ENCODE results near the gene CYB561. TPM values are rescaled to one million over a fixed set of nuclear protein-coding genes. Genes with fewer than 3 reads are reported as not detected.
A peak's percentile ranks its signal among the peaks of the same experiment; 100 is the strongest.

Gene CYB561
- total and polyA plus RNA-seq, 2 of the 4 experiments (the other 2 are of a cell fraction), result 2.5 to 3.0 TPM

GRCh38 chr17:63405741-63406261, 40.3 kb downstream of the CYB561 start (continued):
- TF ChIP-seq NFE2L2 (IDR thresholded peaks at IDR 0.05; ENCODE audit: low read depth, low read length), result no peak

GRCh38 chr17:63405020-63405419, 41.1 kb downstream of the CYB561 start:
- H4K8ac ChIP-seq (ENCODE audit: low read depth in 2 of 2, low read length in 2 of 2), result 0 out of 4 replicates have a peak overlapping the region, but pooled peaks of 1 of the 2 experiments have one; percentile 24
- H4K20me1 ChIP-seq (ENCODE audit: insufficient read depth, low read length), result 0 out of 2 replicates have a peak, but pooled peaks cover 4% of the 10 kb centered on the region
- ChIA-PET POLR2A (ENCODE audit: unreplicated experiment) (no interaction called here), CTCF (no interaction called here)
- no peak overlapping the region for H2BK20ac ChIP-seq (ENCODE audit: low read depth, low read length)
- H3K9me3 ChIP-seq (ENCODE audit: control insufficient read depth, insufficient read depth, low read length), result no peaks in the 10 kb centered on the region
- DNase-seq (no peak), ATAC-seq (ENCODE audit: low read depth) (no peak)
- 0 out of 2 replicates have a peak overlapping the region, but pooled peaks have one; percentile 11 for H4K5ac ChIP-seq (ENCODE audit: low read depth, low read length)
- no peak overlapping the region for H3K18ac ChIP-seq (ENCODE audit: low read depth, low read length)
- H2AK9ac ChIP-seq (replicated peaks; ENCODE audit: low read depth, low read length, poor library complexity), result no peak overlapping the region
- no peak overlapping the region; the same call in 1 of the 2 replicates for H3K4ac ChIP-seq (ENCODE audit: low read depth, low read length)
- BruUV-seq (replicated peaks), result no TSS peak
- H3K36me3 ChIP-seq (ENCODE audit: control insufficient read depth, insufficient read depth, low read length), result peaks cover 18% of the 10 kb centered on the region
- no CpG with 5 or more reads among the region's 9 CpGs for WGBS, 2 experiments (ENCODE audit: extremely low coverage in 2 of 2, insufficient read length in 1 of 2)
- in situ Hi-C loops (cut with MboI; ENCODE audit: low sequenced_read_pairs) (loop anchor here (5.0 kb wide), 1 partner anchor 323 kb away; no protein-coding TSS in a partner anchor), dilution Hi-C loops (cut with HindIII; ENCODE audit: low sequenced_read_pairs, unreplicated experiment) (no loop called here), intact Hi-C loops (cut with micrococcal nuclease) (loop anchor here (5.0 to 10.0 kb wide), 2 partner anchors 308 to 850 kb away; no protein-coding TSS in a partner anchor)
- H3K14ac ChIP-seq (replicated peaks; ENCODE audit: low read depth, low read length), result no peak overlapping the region
- H3K4me3 ChIP-seq (ENCODE audit: insufficient read depth, low read depth, low read length), result no peak overlapping the region
- H3K27ac ChIP-seq (ENCODE audit: insufficient read depth, low read length), result no peak overlapping the region
- H3K4me2 ChIP-seq (ENCODE audit: low read depth, low read length), result no peak overlapping the region
- H3K4me1 ChIP-seq (ENCODE audit: control insufficient read depth, insufficient read depth, low read length), result peaks cover 13% of the 10 kb centered on the region
- TF ChIP-seq POLR2A (IDR thresholded peaks at IDR 0.05; ENCODE audit: low read depth, low read length) (no peak), CTCF (conservative IDR thresholded peaks at IDR 0.05; ENCODE audit: low read depth, low read length) (no peak), RAD21 (IDR thresholded peaks at IDR 0.05; ENCODE audit: low read length) (no peak), NFE2L2 (IDR thresholded peaks at IDR 0.05; ENCODE audit: low read depth, low read length) (no peak), SMC3 (IDR thresholded peaks at IDR 0.05; ENCODE audit: low read depth, low read length) (no peak), MXI1 (IDR thresholded peaks at IDR 0.05; ENCODE audit: borderline replicate concordance, low read depth, low read length) (no peak), USF2 (IDR thresholded peaks at IDR 0.05; ENCODE audit: low read depth, low read length) (no peak), ELK1 (IDR thresholded peaks at IDR 0.05; ENCODE audit: borderline replicate concordance, low read depth, low read length) (no peak), BHLHE40 (IDR thresholded peaks at IDR 0.05; ENCODE audit: low read depth, low read length) (no peak)
- H3K9ac ChIP-seq (ENCODE audit: low read depth, low read length), result no peak overlapping the region
- H2BK120ac ChIP-seq (ENCODE audit: low read depth, low read length), result no peak overlapping the region
- H3K9me1 ChIP-seq (ENCODE audit: insufficient read depth, low read length), result peaks cover 15% of the 10 kb centered on the region
- no peak overlapping the region for H2BK15ac ChIP-seq (ENCODE audit: low read depth, low read length)
- H2BK5ac ChIP-seq (ENCODE audit: low read depth, low read length, poor library complexity, severe bottlenecking), result no peak overlapping the region
- H4K91ac ChIP-seq (ENCODE audit: insufficient read depth, low read depth, low read length), result no peak overlapping the region
- no peaks in the 10 kb centered on the region for H3K27me3 ChIP-seq (ENCODE audit: control insufficient read depth, insufficient read depth, low read length)
- peaks cover 3 to 26% of the 10 kb centered on the region in 2 experiments; a peak in 3 of 4 replicates for H3K79me1 ChIP-seq (ENCODE audit: low read depth in 1 of 2, low read length in 2 of 2)
- no peak overlapping the region for H3K23ac ChIP-seq (ENCODE audit: low read depth, low read length)
- no peak overlapping the region for H2AFZ ChIP-seq (replicated peaks; ENCODE audit: low read length, poor library complexity)
- H2AK5ac ChIP-seq (ENCODE audit: low read depth, low read length), result no peak overlapping the region
- H3K56ac ChIP-seq (ENCODE audit: extremely low read depth, insufficient read depth, low read length), result no peak overlapping the region

All from IMR-90 (cell line).